ENCODE data around the gene DCDC1. TPM values are rescaled to one million over a fixed set of nuclear protein-coding genes. Genes with fewer than 3 reads are reported as not detected.

Gene DCDC1
- total RNA-seq, 1 donor from 2014 or later: 2.6 TPM

- no peaks in the 10 kb centered on the region for H3K27me3 Mint-ChIP-seq (ENCODE audit: low read depth)
- H3K9me3 Mint-ChIP-seq: peaks cover 6% of the 10 kb centered on the region
- DNase-seq (ENCODE audit: low read depth, low spot score): no peak
- no peak for TF ChIP-seq CTCF (conservative IDR thresholded peaks at IDR 0.05)
- H3K4me1 Mint-ChIP-seq: peaks cover 35% of the 10 kb centered on the region
- no peak overlapping the region for H3K4me3 Mint-ChIP-seq
- peak overlapping the region; percentile 46 for H3K27ac Mint-ChIP-seq (ENCODE audit: unreplicated experiment)
- H3K36me3 Mint-ChIP-seq (ENCODE audit: low read depth): peaks cover 26% of the 10 kb centered on the region
Measured at GRCh38 chr11:31415435-31415834, 45.9 kb upstream of the DCDC1 start.

DNA sequence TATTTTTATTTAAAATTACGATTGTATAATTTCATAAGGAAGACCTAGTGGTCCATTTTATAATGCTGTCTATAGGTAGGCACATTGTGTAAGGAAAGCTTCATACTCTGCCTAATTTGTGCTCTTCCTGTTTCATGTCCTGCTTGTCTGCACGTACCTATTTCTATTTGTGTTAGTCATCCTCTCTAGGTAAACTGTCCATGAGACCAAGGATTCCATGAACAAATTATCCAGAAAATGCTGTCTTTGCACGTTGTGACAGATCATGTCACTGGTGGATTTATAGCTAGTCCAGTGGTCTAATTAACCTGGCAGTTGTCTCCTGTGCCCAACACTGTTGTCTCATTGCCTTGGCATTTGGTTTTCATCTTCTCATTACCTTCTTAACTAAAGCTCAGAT lies 44.8 kb upstream of the DCDC1 start:
- DNase-seq (ENCODE audit: low read depth, low spot score): no peak
- Mint-ChIP-seq H3K4me3 (no peak overlapping the region), H3K27me3 (ENCODE audit: low read depth) (no peaks in the 10 kb centered on the region), H3K9me3 (peaks cover 6% of the 10 kb centered on the region), H3K4me1 (peaks cover 25% of the 10 kb centered on the region), H3K27ac (ENCODE audit: unreplicated experiment) (peak overlapping the region; percentile 3), H3K36me3 (ENCODE audit: low read depth) (peaks cover 23% of the 10 kb centered on the region)
- TF ChIP-seq CTCF (conservative IDR thresholded peaks at IDR 0.05): no peak

DNA sequence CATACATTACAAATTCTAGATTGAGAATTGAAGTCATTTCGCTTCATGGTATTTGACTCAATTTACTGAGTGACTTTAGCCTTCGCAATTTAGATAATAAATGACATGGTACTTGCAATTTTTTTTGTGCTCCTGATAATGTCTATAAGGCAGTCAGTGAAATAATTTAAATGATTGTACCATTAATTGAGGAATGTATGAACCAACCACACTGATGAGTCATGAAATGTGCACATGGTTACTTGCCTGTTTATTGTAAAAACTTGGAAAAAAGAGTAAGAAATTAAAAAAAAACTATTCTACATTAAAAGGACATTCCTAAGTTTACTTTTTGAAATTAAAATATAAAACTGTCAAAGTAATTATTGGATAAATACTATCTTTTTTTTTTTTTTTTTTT lies 43.4 kb upstream of the DCDC1 start:
- H3K4me3 Mint-ChIP-seq: no peak overlapping the region
- peaks cover 21% of the 10 kb centered on the region for H3K4me1 Mint-ChIP-seq
- H3K36me3 Mint-ChIP-seq (ENCODE audit: low read depth): peaks cover 21% of the 10 kb centered on the region
- TF ChIP-seq CTCF (conservative IDR thresholded peaks at IDR 0.05): no peak
- no peak overlapping the region for H3K27ac Mint-ChIP-seq (ENCODE audit: unreplicated experiment)
- H3K27me3 Mint-ChIP-seq (ENCODE audit: low read depth): no peaks in the 10 kb centered on the region
- peaks cover 6% of the 10 kb centered on the region for H3K9me3 Mint-ChIP-seq
- DNase-seq (ENCODE audit: low read depth, low spot score): no peak

DNA sequence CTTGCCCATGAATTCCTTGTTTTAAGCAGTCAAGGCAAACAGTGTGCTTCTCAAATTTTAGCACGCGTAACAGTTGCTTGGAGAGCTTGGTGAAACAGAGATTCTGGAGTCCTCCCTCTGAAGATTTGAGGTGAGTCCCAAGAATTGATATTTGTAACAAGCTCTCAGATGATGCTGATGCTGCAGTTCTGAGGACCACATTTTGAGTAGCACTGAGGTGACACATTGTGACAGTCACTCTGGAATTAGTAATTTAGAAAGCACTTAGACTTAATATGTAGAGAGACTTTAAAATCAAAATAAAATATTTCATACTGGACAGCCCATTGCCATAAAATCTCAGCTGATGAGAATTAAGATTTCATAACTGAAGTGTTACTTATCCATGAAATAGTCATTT lies 38.7 kb upstream of the DCDC1 start:
- H3K9me3 Mint-ChIP-seq: peaks cover 5% of the 10 kb centered on the region
- no peak overlapping the region for H3K4me3 Mint-ChIP-seq
- H3K36me3 Mint-ChIP-seq (ENCODE audit: low read depth): peaks cover 17% of the 10 kb centered on the region
- no peak for DNase-seq (ENCODE audit: low read depth, low spot score)
- no peaks in the 10 kb centered on the region for H3K27me3 Mint-ChIP-seq (ENCODE audit: low read depth)
- no peak overlapping the region for H3K27ac Mint-ChIP-seq (ENCODE audit: unreplicated experiment)
- H3K4me1 Mint-ChIP-seq: peaks cover 3% of the 10 kb centered on the region
- TF ChIP-seq CTCF (conservative IDR thresholded peaks at IDR 0.05): no peak

DNA sequence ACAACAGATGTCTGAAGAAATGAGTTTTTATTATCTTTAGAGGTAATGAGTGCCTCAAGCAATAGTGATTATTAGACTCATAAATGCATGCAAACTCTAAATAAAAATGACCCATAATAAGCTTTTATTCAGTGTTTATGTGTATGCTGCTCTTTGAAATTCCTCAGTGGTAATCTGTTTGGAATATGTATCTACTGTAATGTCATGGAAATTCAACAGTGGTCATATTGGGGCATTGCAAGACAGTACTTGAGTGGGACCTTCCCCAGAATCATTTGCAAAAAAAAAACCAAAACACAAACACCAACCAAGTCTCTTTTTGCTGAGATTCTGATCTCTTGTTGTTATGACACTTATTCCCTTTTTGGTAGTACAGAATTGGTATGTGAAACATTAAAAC lies 35.1 kb upstream of the DCDC1 start:
- Mint-ChIP-seq H3K27ac (ENCODE audit: unreplicated experiment) (no peak overlapping the region), H3K4me3 (no peak overlapping the region), H3K27me3 (ENCODE audit: low read depth) (no peaks in the 10 kb centered on the region), H3K9me3 (peaks cover 5% of the 10 kb centered on the region), H3K36me3 (ENCODE audit: low read depth) (peaks cover 30% of the 10 kb centered on the region), H3K4me1 (peaks cover 5% of the 10 kb centered on the region)
- DNase-seq (ENCODE audit: low read depth, low spot score): no peak
- no peak for TF ChIP-seq CTCF (conservative IDR thresholded peaks at IDR 0.05)
